GM19324 (cell line): Measurements from ENCODE around the gene SENP6.
"Not testable (repeated sequence)": the region's sequence is repeated elsewhere in the genome, so short reads cannot be mapped to it uniquely, and the experiment has no call there.

Experiments
- ATAC-seq: cut with Tn5 transposase; IDR thresholded peaks from one replicate; pipeline ENCODE4 v1.9.1; 2021; ENCODE audit warnings: mild to moderate bottlenecking, moderate library complexity; ENCODE audit not compliant: unreplicated experiment, low FRiP score

The SENP6 gene

GRCh38 chr6:75643173-75643572 is 41.5 kb downstream of the SENP6 start:
- no peak for ATAC-seq

- ATAC-seq, result no peak
Measured at GRCh38 chr6:75656479-75656878, 54.8 kb downstream of the SENP6 start.

GRCh38 chr6:75657327-75657726 is 55.6 kb downstream of the SENP6 start:
- ATAC-seq, result no peak

- no peak for ATAC-seq
Measured at GRCh38 chr6:75666592-75666991, 64.9 kb downstream of the SENP6 start.

DNA sequence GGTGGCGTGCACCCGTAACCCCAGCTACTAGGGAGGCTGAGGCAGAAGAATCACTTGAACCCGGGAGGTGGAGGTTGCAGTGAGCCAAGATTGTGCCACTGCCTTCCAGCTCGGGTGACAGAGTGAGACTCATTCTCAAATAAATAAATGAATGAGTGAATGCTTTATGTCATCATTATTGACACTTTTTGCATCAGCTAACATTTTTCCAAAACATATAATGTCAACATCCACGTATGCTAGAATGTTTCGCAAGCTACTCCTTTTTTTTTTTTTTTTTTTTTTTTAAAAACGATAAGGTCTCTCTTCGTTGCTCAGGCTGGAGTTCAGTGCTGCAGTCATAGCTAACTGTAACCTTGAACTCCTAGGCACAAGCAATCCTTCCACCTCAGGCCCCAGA is 72.2 kb downstream of the SENP6 start:
- no peak for ATAC-seq

DNA sequence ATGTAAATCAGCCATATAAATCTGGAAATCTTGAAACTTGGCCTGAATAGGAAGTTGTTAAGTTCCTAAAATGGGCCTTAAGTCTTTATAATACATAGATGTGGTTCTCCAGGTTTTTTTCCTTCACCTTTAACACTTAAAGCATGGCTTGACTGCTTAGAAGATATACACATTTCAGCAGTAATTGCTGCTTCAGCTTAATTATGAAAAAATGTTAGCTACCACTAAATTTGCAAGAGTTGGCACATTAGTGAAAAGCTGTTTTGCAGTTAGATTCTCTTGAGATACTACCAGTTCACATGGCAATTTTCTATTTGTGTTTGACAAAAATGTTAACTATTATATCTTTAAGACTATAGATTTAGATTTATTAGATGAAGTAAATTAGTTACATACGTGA is 74.7 kb downstream of the SENP6 start:
- no peak for ATAC-seq

GRCh38 chr6:75682548-75682947 is 80.9 kb downstream of the SENP6 start:
- not testable (repeated sequence) for ATAC-seq

- not testable (repeated sequence) for ATAC-seq
Measured at GRCh38 chr6:75683005-75683404, 81.3 kb downstream of the SENP6 start.

DNA sequence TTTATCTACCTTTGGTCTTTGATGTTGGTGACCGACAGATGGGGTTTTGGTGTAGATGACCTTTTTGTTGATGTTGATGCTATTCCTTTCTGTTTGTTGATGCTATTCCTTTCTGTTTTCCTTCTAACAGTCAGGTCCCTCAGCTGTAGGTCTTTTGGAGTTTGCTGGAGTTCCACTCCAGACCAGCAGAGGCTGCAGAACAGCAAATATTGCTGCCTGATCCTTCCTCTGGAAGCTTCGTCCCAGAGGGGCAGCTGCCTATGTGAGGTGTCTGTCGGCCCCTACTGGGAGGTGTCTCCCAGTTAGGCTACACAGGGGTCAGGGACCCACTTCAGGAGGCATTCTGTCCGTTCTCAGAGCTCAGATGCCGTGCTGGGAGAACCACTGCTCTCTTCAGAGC is 85.9 kb downstream of the SENP6 start:
- not testable (repeated sequence) for ATAC-seq

- ATAC-seq, result not testable (repeated sequence)
Measured at GRCh38 chr6:75687937-75688336, 86.3 kb downstream of the SENP6 start.

DNA sequence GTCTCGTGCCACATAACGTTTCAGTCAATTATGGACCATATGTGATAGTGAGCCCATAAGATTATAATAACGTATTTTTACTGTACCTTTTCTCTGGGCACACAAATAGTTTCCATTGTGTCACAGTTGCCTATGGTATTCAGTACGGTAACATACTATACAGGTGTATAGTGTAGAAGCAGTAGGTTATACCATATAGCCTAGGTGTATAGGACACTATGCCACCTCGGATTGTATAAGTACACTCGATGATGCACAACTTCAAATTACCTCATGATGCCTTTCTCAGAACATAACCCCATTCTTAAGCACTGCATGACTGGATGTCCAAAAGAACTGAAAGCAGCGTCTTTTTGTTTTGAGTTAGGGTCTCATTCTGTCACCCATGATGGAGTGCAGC is 87.9 kb downstream of the SENP6 start:
- ATAC-seq, result no peak

DNA sequence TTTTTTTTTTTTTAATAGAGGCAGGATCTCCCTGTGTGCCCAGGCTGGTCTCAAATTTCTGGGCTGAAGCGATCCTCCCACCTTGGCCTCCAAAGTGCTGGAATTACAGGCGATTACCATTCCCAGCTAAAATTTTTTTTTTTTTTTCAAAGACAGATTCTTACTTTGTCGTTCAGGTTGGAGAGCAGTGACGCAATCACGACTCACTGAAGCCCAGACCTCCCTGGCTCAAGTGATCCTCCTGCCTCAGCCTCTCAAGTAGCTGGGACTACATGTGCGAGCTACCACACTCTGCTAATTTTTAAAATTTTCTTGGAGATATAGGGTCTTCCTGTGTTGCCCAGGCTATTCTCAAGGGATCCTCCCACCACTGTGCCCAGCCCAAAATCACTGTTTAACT is 89.3 kb downstream of the SENP6 start:
- no peak for ATAC-seq

- ATAC-seq, result no peak
Measured at GRCh38 chr6:75693534-75693933, 91.9 kb downstream of the SENP6 start.

DNA sequence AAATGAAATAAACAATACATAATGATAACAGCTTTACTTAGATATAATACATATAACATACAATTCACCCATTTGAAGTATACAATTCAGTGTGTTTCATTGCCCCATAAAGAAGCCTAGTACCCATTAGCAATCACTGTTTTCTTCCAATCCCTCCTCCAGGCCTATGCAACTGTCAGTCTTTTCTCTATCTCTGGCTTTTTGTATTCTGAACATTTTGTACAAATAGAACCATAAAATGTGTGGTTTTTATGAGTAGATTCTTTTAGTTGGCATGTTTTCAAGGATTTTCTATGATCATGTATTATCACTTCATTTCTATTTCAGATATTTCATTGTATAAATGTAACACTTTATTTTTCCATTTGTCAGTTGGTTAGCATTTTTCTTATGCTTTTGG is 92.7 kb downstream of the SENP6 start:
- ATAC-seq, result no peak

GRCh38 chr6:75708334-75708733 is 106.7 kb downstream of the SENP6 start:
- not testable (repeated sequence) for ATAC-seq

- no peak for ATAC-seq
Measured at GRCh38 chr6:75711173-75711572, 109.5 kb downstream of the SENP6 start.

GRCh38 chr6:75719133-75719532 is 117.5 kb downstream of the SENP6 start:
- ATAC-seq, result no peak

DNA sequence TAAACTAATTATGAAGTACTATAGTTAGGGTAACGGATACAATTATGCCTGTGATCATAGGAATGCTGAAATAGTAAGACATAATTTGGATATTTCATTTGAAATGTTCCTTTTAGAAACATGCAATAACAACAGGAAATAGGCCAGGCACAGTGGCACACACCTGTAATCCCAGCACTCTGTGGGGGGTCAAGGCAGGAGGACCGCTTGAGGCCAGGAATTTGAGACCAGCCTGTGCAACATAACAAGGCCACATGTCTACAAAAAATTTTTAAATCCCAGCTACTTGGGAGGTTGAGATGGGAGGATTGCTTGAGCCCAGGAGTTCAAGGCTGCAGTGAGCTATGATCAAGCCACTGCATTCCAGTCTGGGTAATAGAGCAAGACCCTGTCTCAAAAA is 121.7 kb downstream of the SENP6 start:
- ATAC-seq, result no peak

GRCh38 chr6:75727206-75727605 is 125.5 kb downstream of the SENP6 start:
- ATAC-seq, result no peak

GRCh38 chr6:75731029-75731428 is 129.3 kb downstream of the SENP6 start:
- ATAC-seq, result not testable (repeated sequence)

DNA sequence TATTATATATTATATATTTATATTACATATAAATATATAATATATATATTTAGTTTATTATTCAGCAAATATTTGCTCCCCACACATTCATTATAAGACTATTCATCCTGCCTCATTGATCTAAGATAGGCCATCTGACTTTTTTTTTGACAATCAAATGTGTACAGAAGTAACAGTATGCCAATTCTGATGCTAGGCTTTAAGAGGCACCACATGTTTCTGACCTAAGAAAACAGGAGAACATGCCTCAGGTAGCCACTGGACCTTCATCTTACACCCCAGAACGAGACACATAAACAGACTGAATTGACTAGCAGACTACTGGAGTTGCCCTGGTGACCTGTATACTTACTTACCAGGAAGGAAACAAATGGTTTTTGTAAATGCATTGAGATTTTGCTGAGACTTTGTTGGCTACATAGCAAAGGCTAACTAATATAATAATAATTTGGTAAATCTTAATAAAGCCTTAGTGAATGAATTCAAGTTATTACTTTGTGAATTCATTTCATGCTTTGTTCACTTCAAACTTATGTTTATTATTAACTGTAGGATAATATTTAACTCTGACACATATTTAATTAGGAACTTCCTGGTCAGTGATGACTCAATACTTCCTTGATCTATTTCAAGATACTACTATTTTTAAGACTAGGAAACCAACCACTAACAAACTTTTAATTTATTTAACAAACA is 134.0 kb downstream of the SENP6 start:
- ATAC-seq, result peak; percentile 81

DNA sequence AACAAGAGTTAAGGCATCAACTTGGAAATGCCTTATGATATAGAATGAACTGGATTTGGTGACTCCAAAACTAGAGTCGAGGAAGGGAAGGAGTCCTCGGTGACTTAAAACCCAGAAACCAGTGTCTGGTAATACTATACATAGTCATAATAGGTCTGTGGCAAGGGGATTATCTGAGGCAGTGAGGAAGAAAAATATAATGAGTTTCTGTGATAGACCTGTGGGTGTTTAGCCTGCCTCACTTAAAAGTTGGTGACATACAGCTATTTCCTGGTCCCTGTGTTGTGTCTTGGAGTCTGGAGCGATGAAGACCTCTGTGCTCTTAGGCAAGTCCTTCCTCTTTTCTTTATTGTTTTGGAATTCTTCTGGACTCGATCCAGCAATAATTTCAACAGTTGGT is 142.3 kb downstream of the SENP6 start:
- no peak for ATAC-seq

DNA sequence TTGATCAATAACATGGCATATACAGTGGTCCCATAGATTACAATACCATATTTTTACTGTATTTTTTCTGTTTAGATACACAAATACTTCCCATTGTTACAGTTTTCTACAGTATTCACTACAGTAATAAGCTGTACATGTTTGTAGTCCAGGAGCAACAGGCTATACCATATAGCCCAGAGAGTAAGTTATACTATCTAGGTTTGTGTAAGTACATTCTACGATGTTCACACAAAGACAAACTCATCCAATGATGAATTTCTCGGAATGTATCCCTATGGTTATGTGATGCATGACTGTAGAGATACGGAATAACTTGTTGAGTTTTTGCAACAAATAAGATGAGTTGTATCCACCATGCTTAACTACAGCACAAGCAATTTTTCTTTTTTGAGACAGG is 143.7 kb downstream of the SENP6 start:
- ATAC-seq, result no peak
